HL-60 (cell line): Measurements from ENCODE around the gene PPM1H.

Source experiments
- DNase-seq, 2 experiments: peaks; one replicate each; pipeline ENCODE4 v3.0.0-alpha.2; 2010 to 2020; ENCODE audit warnings: low read depth in 1 of 2, low spot score in 1 of 2
- H3K27ac ChIP-seq: fragments of 250-450 bp; sonication (Bioruptor Pico); replicated peaks from 2 replicates; pipeline ENCODE4 v1.5.1; 2020; ENCODE audit warnings: mild to moderate bottlenecking, moderate library complexity
- H3K27me3 ChIP-seq: fragments of 250-450 bp; sonication (Bioruptor Pico); 2 replicates; pipeline ENCODE4 v1.5.1; 2021; ENCODE audit warnings: mild to moderate bottlenecking, moderate library complexity; ENCODE audit not compliant: insufficient read depth, poor library complexity, severe bottlenecking
- H3K4me3 ChIP-seq: replicated peaks from 2 replicates; pipeline ENCODE4 v1.5.1; 2011; ENCODE audit warnings: mild to moderate bottlenecking, control low read depth, low read length; ENCODE audit not compliant: insufficient read depth
- GABPA ChIP-seq: IDR thresholded peaks from 2 replicates; pipeline ENCODE4 v1.6.1; 2012; ENCODE audit warnings: low read depth
- POLR2AphosphoS5 ChIP-seq: IDR thresholded peaks from 2 replicates; pipeline ENCODE4 v1.6.1; 2012; ENCODE audit warnings: low read depth
- SPI1 ChIP-seq: IDR thresholded peaks from 2 replicates; pipeline ENCODE4 v1.6.1; 2012; ENCODE audit warnings: low read depth, mild to moderate bottlenecking, borderline replicate concordance
- TF ChIP-seq, protein P1 (sequence below): IDR thresholded peaks from one replicate; pipeline ENCODE4 v1.5.1; 2011; ENCODE audit warnings: low read length, control low read depth, inconsistent platforms; ENCODE audit not compliant: insufficient read depth
- TF ChIP-seq, protein P2 (sequence below): IDR thresholded peaks from 2 replicates; pipeline ENCODE4 v1.6.1; 2012; ENCODE audit warnings: low read depth; ENCODE audit not compliant: insufficient replicate concordance

Gene PPM1H

DNA sequence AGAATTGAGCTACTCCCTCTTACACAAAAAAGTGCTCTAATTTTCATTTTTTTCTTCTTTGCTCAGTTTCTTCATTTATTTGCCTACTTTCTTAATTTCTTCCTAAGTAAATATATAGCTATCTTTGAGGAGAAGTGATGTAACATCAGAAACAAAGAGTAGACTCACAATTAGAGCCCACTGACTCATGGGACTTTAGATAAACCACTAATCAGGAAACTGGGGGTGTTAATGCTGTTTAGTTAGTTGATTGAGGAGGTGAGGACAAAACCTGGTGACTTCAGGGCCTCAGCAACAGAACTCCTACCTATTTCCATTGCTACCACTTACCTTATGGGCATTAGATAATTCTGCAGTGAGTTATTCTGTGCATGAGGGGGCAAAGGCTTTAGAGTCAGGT lies 316.6 kb downstream of the PPM1H start:
- no peak for DNase-seq
- no peak for TF ChIP-seq SPI1
- TF ChIP-seq, protein P1, sequence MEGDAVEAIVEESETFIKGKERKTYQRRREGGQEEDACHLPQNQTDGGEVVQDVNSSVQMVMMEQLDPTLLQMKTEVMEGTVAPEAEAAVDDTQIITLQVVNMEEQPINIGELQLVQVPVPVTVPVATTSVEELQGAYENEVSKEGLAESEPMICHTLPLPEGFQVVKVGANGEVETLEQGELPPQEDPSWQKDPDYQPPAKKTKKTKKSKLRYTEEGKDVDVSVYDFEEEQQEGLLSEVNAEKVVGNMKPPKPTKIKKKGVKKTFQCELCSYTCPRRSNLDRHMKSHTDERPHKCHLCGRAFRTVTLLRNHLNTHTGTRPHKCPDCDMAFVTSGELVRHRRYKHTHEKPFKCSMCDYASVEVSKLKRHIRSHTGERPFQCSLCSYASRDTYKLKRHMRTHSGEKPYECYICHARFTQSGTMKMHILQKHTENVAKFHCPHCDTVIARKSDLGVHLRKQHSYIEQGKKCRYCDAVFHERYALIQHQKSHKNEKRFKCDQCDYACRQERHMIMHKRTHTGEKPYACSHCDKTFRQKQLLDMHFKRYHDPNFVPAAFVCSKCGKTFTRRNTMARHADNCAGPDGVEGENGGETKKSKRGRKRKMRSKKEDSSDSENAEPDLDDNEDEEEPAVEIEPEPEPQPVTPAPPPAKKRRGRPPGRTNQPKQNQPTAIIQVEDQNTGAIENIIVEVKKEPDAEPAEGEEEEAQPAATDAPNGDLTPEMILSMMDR: no peak
- no peak for TF ChIP-seq GABPA
- TF ChIP-seq, protein P2, sequence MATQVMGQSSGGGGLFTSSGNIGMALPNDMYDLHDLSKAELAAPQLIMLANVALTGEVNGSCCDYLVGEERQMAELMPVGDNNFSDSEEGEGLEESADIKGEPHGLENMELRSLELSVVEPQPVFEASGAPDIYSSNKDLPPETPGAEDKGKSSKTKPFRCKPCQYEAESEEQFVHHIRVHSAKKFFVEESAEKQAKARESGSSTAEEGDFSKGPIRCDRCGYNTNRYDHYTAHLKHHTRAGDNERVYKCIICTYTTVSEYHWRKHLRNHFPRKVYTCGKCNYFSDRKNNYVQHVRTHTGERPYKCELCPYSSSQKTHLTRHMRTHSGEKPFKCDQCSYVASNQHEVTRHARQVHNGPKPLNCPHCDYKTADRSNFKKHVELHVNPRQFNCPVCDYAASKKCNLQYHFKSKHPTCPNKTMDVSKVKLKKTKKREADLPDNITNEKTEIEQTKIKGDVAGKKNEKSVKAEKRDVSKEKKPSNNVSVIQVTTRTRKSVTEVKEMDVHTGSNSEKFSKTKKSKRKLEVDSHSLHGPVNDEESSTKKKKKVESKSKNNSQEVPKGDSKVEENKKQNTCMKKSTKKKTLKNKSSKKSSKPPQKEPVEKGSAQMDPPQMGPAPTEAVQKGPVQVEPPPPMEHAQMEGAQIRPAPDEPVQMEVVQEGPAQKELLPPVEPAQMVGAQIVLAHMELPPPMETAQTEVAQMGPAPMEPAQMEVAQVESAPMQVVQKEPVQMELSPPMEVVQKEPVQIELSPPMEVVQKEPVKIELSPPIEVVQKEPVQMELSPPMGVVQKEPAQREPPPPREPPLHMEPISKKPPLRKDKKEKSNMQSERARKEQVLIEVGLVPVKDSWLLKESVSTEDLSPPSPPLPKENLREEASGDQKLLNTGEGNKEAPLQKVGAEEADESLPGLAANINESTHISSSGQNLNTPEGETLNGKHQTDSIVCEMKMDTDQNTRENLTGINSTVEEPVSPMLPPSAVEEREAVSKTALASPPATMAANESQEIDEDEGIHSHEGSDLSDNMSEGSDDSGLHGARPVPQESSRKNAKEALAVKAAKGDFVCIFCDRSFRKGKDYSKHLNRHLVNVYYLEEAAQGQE: no peak
- TF ChIP-seq POLR2AphosphoS5: no peak
- Histone ChIP-seq H3K27me3 (no peaks in the 10 kb centered on the region), H3K27ac (no peak overlapping the region), H3K4me3 (no peak overlapping the region)

DNA sequence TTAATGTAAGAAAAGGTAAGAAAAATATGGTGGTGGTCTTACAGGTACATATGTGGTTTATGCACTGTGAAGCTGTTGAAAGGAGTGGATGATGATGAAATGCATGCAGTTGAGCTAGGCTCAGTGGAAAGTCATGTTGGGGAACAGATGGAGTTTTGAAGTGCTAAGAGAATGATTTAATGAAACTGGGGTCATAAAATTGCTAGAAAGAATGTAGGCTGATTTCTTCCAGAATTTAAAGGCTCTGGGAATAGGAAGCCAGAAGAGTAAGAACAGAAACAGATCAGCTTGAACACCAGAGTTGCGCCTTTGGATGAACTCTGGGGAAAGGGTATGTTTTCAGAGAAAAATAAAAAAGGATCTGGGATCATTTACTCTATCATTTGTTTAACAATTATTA lies 321.9 kb downstream of the PPM1H start:
- no peaks in the 10 kb centered on the region for H3K27me3 ChIP-seq
- H3K27ac ChIP-seq: no peak overlapping the region
- H3K4me3 ChIP-seq: no peak overlapping the region
- DNase-seq: no peak
- TF ChIP-seq, protein P1: no peak
- no peak for TF ChIP-seq GABPA
- no peak for TF ChIP-seq SPI1
- no peak for TF ChIP-seq POLR2AphosphoS5
- TF ChIP-seq, protein P2: no peak

DNA sequence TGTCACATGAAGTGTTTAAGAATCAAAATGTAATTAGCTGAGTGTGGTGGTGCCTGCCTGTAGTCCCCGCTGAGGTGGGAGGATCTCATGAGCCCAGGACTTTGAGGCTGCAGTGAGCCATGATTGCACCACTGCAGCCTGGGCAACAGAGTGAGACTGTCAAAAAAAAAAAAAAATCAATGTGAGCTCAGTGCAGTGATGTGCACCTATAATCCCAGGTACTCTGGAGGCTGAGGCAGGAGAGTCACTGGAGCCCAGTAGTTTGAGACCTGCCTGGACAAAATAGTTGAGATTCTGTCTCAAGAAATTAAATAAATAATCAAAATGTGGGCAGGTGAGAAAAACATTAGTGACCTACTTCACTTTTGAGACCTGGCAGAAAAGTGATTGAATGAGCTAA lies 328.3 kb downstream of the PPM1H start:
- H3K27me3 ChIP-seq: no peaks in the 10 kb centered on the region
- no peak for DNase-seq
- H3K27ac ChIP-seq: no peak overlapping the region
- no peak overlapping the region for H3K4me3 ChIP-seq
- TF ChIP-seq POLR2AphosphoS5 (no peak), SPI1 (no peak), GABPA (no peak)
- TF ChIP-seq, protein P2: no peak
- TF ChIP-seq, protein P1: no peak
